Transverse colon (tissue), 4 donors: ENCODE measurements around the gene CAMSAP1. TPM values are rescaled to one million over a fixed set of nuclear protein-coding genes. Genes with fewer than 3 reads are reported as not detected.

ENCODE experiments used
- DNase-seq: peaks from one replicate; pipeline ENCODE4 v3.0.0-alpha.2; 2019
- H3K27ac ChIP-seq, 4 donors: fragments of 200-600 bp; sonication (generic); 2 replicates each; pipeline ENCODE4 v1.5.1; 2016 to 2018; ENCODE audit warnings: inconsistent platforms in 4 of 4
- H3K27me3 ChIP-seq: fragments of 200-600 bp; sonication (generic); 2 replicates; pipeline ENCODE4 v1.5.1; 2017; ENCODE audit warnings: inconsistent platforms
- H3K36me3 ChIP-seq, 4 donors: fragments of 200-600 bp; sonication (generic); 2 replicates each; pipeline ENCODE4 v1.5.1; 2017 to 2019; ENCODE audit warnings: inconsistent platforms in 4 of 4
- H3K4me1 ChIP-seq, 4 donors: fragments of 200-600 bp; sonication (generic); 2 replicates each; pipeline ENCODE4 v1.5.1; 2017 to 2020; ENCODE audit warnings: inconsistent platforms in 4 of 4
- H3K4me3 ChIP-seq, 4 donors: fragments of 200-600 bp; sonication (generic); 1 replicate in 1 of 4; 2 replicates in 3 of 4; pipeline versions ENCODE4 v1.5.1 to v1.6.1; 2017 to 2019; ENCODE audit warnings: inconsistent platforms in 4 of 4
- H3K9me3 ChIP-seq, 2 donors: fragments of 200-600 bp; sonication (generic); 2 replicates each; pipeline ENCODE4 v1.5.1; 2017 to 2019; ENCODE audit warnings: inconsistent platforms in 2 of 2
- EP300 ChIP-seq: sonication (generic); formaldehyde crosslinking; IDR thresholded peaks from one replicate; pipeline ENCODE4 v1.6.1; 2017; ENCODE audit warnings: antibody characterized with exemption, low read depth
- POLR2A ChIP-seq: fragments of 450-650 bp; IDR thresholded peaks from one replicate; pipeline ENCODE4 v1.6.1; 2016; ENCODE audit warnings: antibody characterized with exemption, mild to moderate bottlenecking, moderate library complexity
- POLR2AphosphoS5 ChIP-seq, 3 donors: sonication (generic); formaldehyde crosslinking; IDR thresholded peaks; one replicate each; pipeline ENCODE4 v1.6.1; 2016; ENCODE audit warnings: antibody characterized with exemption in 3 of 3
- WGBS, 2 donors: methylation state at CpG; one replicate each; pipeline ENCODE4 v1.1.5; 2018; ENCODE audit warnings: low coverage in 1 of 2; 5-methylcytosine and 5-hydroxymethylcytosine counted together
- in situ Hi-C, 4 donors: fragments of 200-750 bp; cut with MboI; loops; one replicate each; pipeline versions ENCODE4 v1.15.0 to v1.15.1; 2017; ENCODE audit warnings: low sequenced_read_pairs in 3 of 4, low pct_ligation_motif_present in 1 of 4, low pct_unique_long_range_greater_than_20kb in 1 of 4
- intact Hi-C: fragments of 100-400 bp; cut with DNase I; formaldehyde crosslinking; loops from one replicate; pipeline ENCODE4 v1.15.1; 2023; ENCODE audit warnings: low total_unique reads
- total RNA-seq, 4 donors: library from RNA; depleted of rRNA; stranded (reverse); fragments of >200 nt; gene quantifications; one replicate each; pipeline ENCODE4 v1.1.0, GENCODE V29; 2016
- TF ChIP-seq, protein P1 (sequence below), 5 experiments: fragments of 200-600 bp in 3 of 5; fragments of 450-650 bp in 2 of 5; sonication (generic) in 3 of 5; IDR thresholded peaks; 1 replicate in 2 of 5; 2 replicates in 3 of 5; pipeline ENCODE4 v1.5.1; 2016 to 2017; ENCODE audit warnings: antibody characterized with exemption in 5 of 5, inconsistent platforms in 3 of 5, mild to moderate bottlenecking in 2 of 5, moderate library complexity in 1 of 5

The CAMSAP1 gene
- total RNA-seq, 4 donors from 2014 or later, result 17.3 to 88.0 (median 23.8) TPM

GRCh38 chr9:135910757-135911156, 3.4 kb upstream of the CAMSAP1 start:
- no peak for TF ChIP-seq POLR2AphosphoS5 (IDR thresholded peaks at IDR 0.05)
- no peak for TF ChIP-seq POLR2A
- TF ChIP-seq, protein P1, sequence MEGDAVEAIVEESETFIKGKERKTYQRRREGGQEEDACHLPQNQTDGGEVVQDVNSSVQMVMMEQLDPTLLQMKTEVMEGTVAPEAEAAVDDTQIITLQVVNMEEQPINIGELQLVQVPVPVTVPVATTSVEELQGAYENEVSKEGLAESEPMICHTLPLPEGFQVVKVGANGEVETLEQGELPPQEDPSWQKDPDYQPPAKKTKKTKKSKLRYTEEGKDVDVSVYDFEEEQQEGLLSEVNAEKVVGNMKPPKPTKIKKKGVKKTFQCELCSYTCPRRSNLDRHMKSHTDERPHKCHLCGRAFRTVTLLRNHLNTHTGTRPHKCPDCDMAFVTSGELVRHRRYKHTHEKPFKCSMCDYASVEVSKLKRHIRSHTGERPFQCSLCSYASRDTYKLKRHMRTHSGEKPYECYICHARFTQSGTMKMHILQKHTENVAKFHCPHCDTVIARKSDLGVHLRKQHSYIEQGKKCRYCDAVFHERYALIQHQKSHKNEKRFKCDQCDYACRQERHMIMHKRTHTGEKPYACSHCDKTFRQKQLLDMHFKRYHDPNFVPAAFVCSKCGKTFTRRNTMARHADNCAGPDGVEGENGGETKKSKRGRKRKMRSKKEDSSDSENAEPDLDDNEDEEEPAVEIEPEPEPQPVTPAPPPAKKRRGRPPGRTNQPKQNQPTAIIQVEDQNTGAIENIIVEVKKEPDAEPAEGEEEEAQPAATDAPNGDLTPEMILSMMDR (IDR thresholded peaks at IDR 0.05), result no peak
- TF ChIP-seq EP300, result no peak
- no peak for DNase-seq
- Histone ChIP-seq H3K9me3 (peaks cover 12 to 13% of the 10 kb centered on the region in 2 donors), H3K4me1 (peaks cover 14 to 27% (median 16%) of the 10 kb centered on the region in 4 donors), H3K36me3 (peaks cover 0 to 25% (median 12%) of the 10 kb centered on the region in 4 donors), H3K4me3 (no peak overlapping the region), H3K27ac (no peak overlapping the region), H3K27me3 (no peaks in the 10 kb centered on the region)
- in situ Hi-C loops (no loop called here), intact Hi-C loops (no loop called here)
- WGBS, 2 donors, result 99 to 100% methylated on average over 2 to 9 of the region's 9 CpGs

- no peak for DNase-seq
- TF ChIP-seq, protein P1 (IDR thresholded peaks at IDR 0.05), result no peak
- TF ChIP-seq POLR2A (no peak), EP300 (no peak), POLR2AphosphoS5 (IDR thresholded peaks at IDR 0.05) (no peak)
- WGBS, 2 donors, result 85 to 92% methylated on average over 2 of the region's 2 CpGs
- H3K4me1 ChIP-seq, result peaks cover 18 to 33% (median 22%) of the 10 kb centered on the region in 4 donors
- H3K9me3 ChIP-seq, result peaks cover 6 to 8% of the 10 kb centered on the region in 2 donors
- intact Hi-C loops (no loop called here), in situ Hi-C loops (no loop called here)
- H3K36me3 ChIP-seq, result peaks cover 0 to 20% (median 10%) of the 10 kb centered on the region in 4 donors
- no peak overlapping the region for H3K27ac ChIP-seq
- no peak overlapping the region for H3K4me3 ChIP-seq
- H3K27me3 ChIP-seq, result no peaks in the 10 kb centered on the region
Measured at GRCh38 chr9:135910216-135910615, 2.9 kb upstream of the CAMSAP1 start.

DNA sequence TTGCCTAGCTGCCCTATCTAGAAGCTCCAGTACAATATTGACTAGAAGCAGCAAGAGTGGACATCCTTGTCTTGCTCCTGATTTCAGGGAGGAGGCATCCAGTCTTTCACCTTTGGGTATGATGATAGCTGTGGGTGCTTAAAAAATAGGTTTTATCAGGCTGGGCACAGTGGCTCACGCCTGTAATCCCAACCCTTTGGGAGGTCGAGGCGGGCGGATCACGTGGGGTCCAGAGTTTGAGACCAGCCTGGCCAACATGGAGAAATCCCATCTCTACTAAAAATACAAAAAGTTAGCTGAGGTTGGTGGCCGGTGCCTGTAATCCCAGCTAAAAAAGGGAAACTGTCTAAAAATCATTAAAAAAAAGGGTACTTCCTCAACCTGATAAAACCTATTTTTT, 2.0 kb upstream of the CAMSAP1 start:
- Histone ChIP-seq H3K4me1 (peaks cover 18 to 41% (median 26%) of the 10 kb centered on the region in 4 donors), H3K27ac (no peak overlapping the region), H3K36me3 (peaks cover 0 to 12% (median 6%) of the 10 kb centered on the region in 4 donors), H3K9me3 (peaks cover 0 to 6% of the 10 kb centered on the region in 2 donors), H3K4me3 (no peak overlapping the region), H3K27me3 (no peaks in the 10 kb centered on the region)
- intact Hi-C loops, result loop anchor here (1.0 kb wide), 1 partner anchor 50 kb away; no protein-coding TSS in a partner anchor
- in situ Hi-C loops, result no loop called here
- no peak for DNase-seq
- WGBS, 2 donors, result 95 to 100% methylated on average over 3 to 6 of the region's 6 CpGs
- no peak for TF ChIP-seq EP300
- no peak for TF ChIP-seq POLR2A
- no peak for TF ChIP-seq POLR2AphosphoS5 (IDR thresholded peaks at IDR 0.05)
- TF ChIP-seq, protein P1 (IDR thresholded peaks at IDR 0.05), result no peak

DNA sequence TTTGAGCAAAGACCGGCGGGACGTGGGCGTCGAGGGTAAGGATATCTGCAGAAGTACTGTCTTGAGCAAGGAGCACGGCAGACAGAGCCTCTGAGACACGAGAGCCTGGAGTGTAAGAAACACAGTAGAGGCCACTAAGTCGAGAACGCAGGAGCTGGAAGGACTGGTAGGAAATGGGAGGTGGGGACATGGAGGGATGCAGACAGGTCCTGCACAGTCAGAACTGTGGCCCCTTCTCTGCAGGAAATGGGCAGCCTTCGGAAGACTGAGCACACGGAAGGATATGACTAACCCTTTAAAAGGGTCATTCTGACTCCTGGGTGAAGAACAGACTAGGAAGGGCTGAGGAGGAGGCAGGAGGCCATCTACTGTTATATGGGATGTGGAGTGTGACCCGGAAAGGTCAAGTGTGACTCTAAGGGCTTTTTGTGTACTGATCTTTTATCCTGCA, 1.4 kb upstream of the CAMSAP1 start:
- peaks cover 0 to 8% (median 3%) of the 10 kb centered on the region in 4 donors for H3K36me3 ChIP-seq
- H3K27ac ChIP-seq, result no peak overlapping the region
- H3K4me1 ChIP-seq, result peaks cover 18 to 41% (median 26%) of the 10 kb centered on the region in 4 donors
- H3K9me3 ChIP-seq, result peaks cover 0 to 4% of the 10 kb centered on the region in 2 donors
- no peaks in the 10 kb centered on the region for H3K27me3 ChIP-seq
- H3K4me3 ChIP-seq, result peak overlapping the region in 1 of 4 donors; percentile 77
- intact Hi-C loops, result loop anchor here (1.0 kb wide), 1 partner anchor 51 kb away; no protein-coding TSS in a partner anchor
- DNase-seq, result peak; percentile 8
- no peak for TF ChIP-seq POLR2AphosphoS5 (IDR thresholded peaks at IDR 0.05)
- TF ChIP-seq, protein P1 (IDR thresholded peaks at IDR 0.05), result no peak
- no peak for TF ChIP-seq EP300
- no peak for TF ChIP-seq POLR2A
- 79 to 84% methylated on average over 4 to 12 of the region's 12 CpGs for WGBS, 2 donors
- in situ Hi-C loops, result no loop called here
